IMR-90 (cell line): ENCODE results near the gene PAPSS2. TPM values are rescaled to one million over a fixed set of nuclear protein-coding genes. Genes with fewer than 3 reads are reported as not detected.

Experiments
- ATAC-seq: fragments of 200-7000 bp; cut with Tn5 transposase; 2 replicates; pipeline ENCODE4 v1.9.1; 2020; ENCODE audit warnings: low read depth, mild to moderate bottlenecking, moderate library complexity
- BruUV-seq: library from RNA; stranded (reverse); fragments of 400-500 nt; replicated peaks from 2 replicates; lab custom pipeline; 2021; lab: Mats Ljungman, UMichigan
- CTCF ChIA-PET: fragments of 300-600 bp; formaldehyde crosslinking; extraction: SDS; loops from one replicate; lab custom pipeline; 2021; ENCODE audit warnings: antibody characterized with exemption; lab: Yijun Ruan, JAX
- POLR2A ChIA-PET: fragments of 300-600 bp; sonication (Branson Sonifier 250); formaldehyde crosslinking; loops from one replicate; lab custom pipeline; 2022; ENCODE audit warnings: antibody characterized with exemption; ENCODE audit not compliant: unreplicated experiment; lab: Charles Lee
- DNase-seq: peaks from one replicate; pipeline ENCODE4 v3.0.0; 2013
- H2AFZ ChIP-seq: replicated peaks from 2 replicates; pipeline ENCODE3; 2013; ENCODE audit warnings: low read length, mild to moderate bottlenecking; ENCODE audit not compliant: poor library complexity
- H2AK5ac ChIP-seq: 2 replicates; pipeline ENCODE4 v1.6.1; 2013; ENCODE audit warnings: low read depth, low read length, inconsistent platforms
- H2AK9ac ChIP-seq: replicated peaks from 2 replicates; pipeline ENCODE3; 2013; ENCODE audit warnings: mild to moderate bottlenecking, low read depth, low read length, moderate library complexity; ENCODE audit not compliant: poor library complexity
- H2BK120ac ChIP-seq: 2 replicates; pipeline ENCODE4 v1.6.1; 2013; ENCODE audit warnings: low read depth, low read length, inconsistent platforms
- H2BK15ac ChIP-seq: 3 replicates; pipeline ENCODE4 v1.6.1; 2013; ENCODE audit warnings: low read depth, low read length, inconsistent platforms
- H2BK20ac ChIP-seq: 2 replicates; pipeline ENCODE4 v1.6.1; 2013; ENCODE audit warnings: low read depth, mild to moderate bottlenecking, inconsistent platforms, low read length, moderate library complexity
- H2BK5ac ChIP-seq: 2 replicates; pipeline ENCODE4 v1.6.1; 2013; ENCODE audit warnings: mild to moderate bottlenecking, low read depth, low read length, inconsistent platforms; ENCODE audit not compliant: poor library complexity, severe bottlenecking
- H3K14ac ChIP-seq: replicated peaks from 2 replicates; pipeline ENCODE4 v1.6.1; 2013; ENCODE audit warnings: low read depth, low read length, inconsistent platforms
- H3K18ac ChIP-seq: 2 replicates; pipeline ENCODE4 v1.6.1; 2013; ENCODE audit warnings: low read depth, low read length, control low read depth
- H3K23ac ChIP-seq: 2 replicates; pipeline ENCODE4 v1.6.1; 2013; ENCODE audit warnings: low read depth, low read length, inconsistent platforms
- H3K27ac ChIP-seq: 2 replicates; pipeline ENCODE4 v1.5.1; 2013; ENCODE audit warnings: mild to moderate bottlenecking, control low read depth, low read length; ENCODE audit not compliant: insufficient read depth
- H3K27me3 ChIP-seq: 2 replicates; pipeline ENCODE4 v1.6.1; 2013; ENCODE audit warnings: low read length; ENCODE audit not compliant: control insufficient read depth, insufficient read depth
- H3K36me3 ChIP-seq: 2 replicates; pipeline ENCODE4 v1.6.1; 2013; ENCODE audit warnings: low read length, mixed read lengths; ENCODE audit not compliant: control insufficient read depth, insufficient read depth
- H3K4ac ChIP-seq: 2 replicates; pipeline ENCODE4 v1.6.1; 2013; ENCODE audit warnings: low read depth, low read length, inconsistent platforms
- H3K4me1 ChIP-seq: 2 replicates; pipeline ENCODE4 v1.6.1; 2013; ENCODE audit warnings: low read length, mixed read lengths; ENCODE audit not compliant: control insufficient read depth, insufficient read depth
- H3K4me2 ChIP-seq: 2 replicates; pipeline ENCODE4 v1.6.1; 2013; ENCODE audit warnings: low read depth, mild to moderate bottlenecking, control low read depth, low read length, moderate library complexity
- H3K4me3 ChIP-seq: 2 replicates; pipeline ENCODE4 v1.5.1; 2013; ENCODE audit warnings: low read depth, mild to moderate bottlenecking, control low read depth, low read length, moderate library complexity; ENCODE audit not compliant: insufficient read depth
- H3K56ac ChIP-seq: 2 replicates; pipeline ENCODE4 v1.6.1; 2013; ENCODE audit warnings: low read length, inconsistent platforms; ENCODE audit not compliant: insufficient read depth; ENCODE audit errors: extremely low read depth
- H3K79me1 ChIP-seq, 2 experiments: 2 replicates each; pipeline ENCODE4 v1.6.1; 2013; ENCODE audit warnings: low read length in 2 of 2, inconsistent platforms in 1 of 2, low read depth in 1 of 2
- H3K9ac ChIP-seq: 2 replicates; pipeline ENCODE4 v1.6.1; 2013; ENCODE audit warnings: low read depth, low read length, control low read depth
- H3K9me1 ChIP-seq: 2 replicates; pipeline ENCODE4 v1.6.1; 2013; ENCODE audit warnings: low read length, inconsistent platforms; ENCODE audit not compliant: insufficient read depth
- H3K9me3 ChIP-seq: 2 replicates; pipeline ENCODE4 v1.6.1; 2013; ENCODE audit warnings: low read length; ENCODE audit not compliant: control insufficient read depth, insufficient read depth
- H4K20me1 ChIP-seq: 2 replicates; pipeline ENCODE4 v1.6.1; 2013; ENCODE audit warnings: low read length, inconsistent platforms; ENCODE audit not compliant: insufficient read depth
- H4K5ac ChIP-seq: 2 replicates; pipeline ENCODE4 v1.6.1; 2013; ENCODE audit warnings: mild to moderate bottlenecking, low read depth, low read length, control low read depth
- H4K8ac ChIP-seq, 2 experiments: 2 replicates each; pipeline ENCODE4 v1.6.1; 2013; ENCODE audit warnings: low read depth in 2 of 2, low read length in 2 of 2, control low read depth in 1 of 2, inconsistent platforms in 1 of 2
- H4K91ac ChIP-seq: 2 replicates; pipeline ENCODE4 v1.6.1; 2013; ENCODE audit warnings: low read depth, low read length, inconsistent platforms; ENCODE audit not compliant: insufficient read depth
- BHLHE40 ChIP-seq: fragments of 150-350 bp; IDR thresholded peaks from 2 replicates; pipeline ENCODE4 v1.6.1; 2016; ENCODE audit warnings: mild to moderate bottlenecking, low read depth, low read length
- CEBPB ChIP-seq: IDR thresholded peaks from 2 replicates; pipeline ENCODE4 v1.6.1; 2012; ENCODE audit warnings: low read depth, low read length, improper control_type of control experiment
- CHD1 ChIP-seq: IDR thresholded peaks from 2 replicates; pipeline ENCODE4 v1.6.1; 2012; ENCODE audit warnings: low read depth, low read length, improper control_type of control experiment
- FOS ChIP-seq: fragments of 150-350 bp; IDR thresholded peaks from 2 replicates; pipeline ENCODE4 v1.6.1; 2016; ENCODE audit warnings: low read depth, low read length
- MAFK ChIP-seq: IDR thresholded peaks from 2 replicates; pipeline ENCODE4 v1.6.1; 2012; ENCODE audit warnings: low read depth, low read length, improper control_type of control experiment
- MAZ ChIP-seq: IDR thresholded peaks from 2 replicates; pipeline ENCODE4 v1.6.1; 2012; ENCODE audit warnings: low read depth, mild to moderate bottlenecking, low read length, improper control_type of control experiment, moderate library complexity, borderline replicate concordance
- MXI1 ChIP-seq: IDR thresholded peaks from 2 replicates; pipeline ENCODE4 v1.6.1; 2012; ENCODE audit warnings: low read depth, mild to moderate bottlenecking, low read length, moderate library complexity, borderline replicate concordance
- NFE2L2 ChIP-seq: fragments of 150-350 bp; IDR thresholded peaks from 2 replicates; pipeline ENCODE4 v1.6.1; 2016; ENCODE audit warnings: low read depth, mild to moderate bottlenecking, low read length
- RAD21 ChIP-seq: IDR thresholded peaks from 2 replicates; pipeline ENCODE4 v1.6.1; 2012; ENCODE audit warnings: low read length, improper control_type of control experiment
- RFX5 ChIP-seq: IDR thresholded peaks from 2 replicates; pipeline ENCODE4 v1.8.0; 2012; ENCODE audit warnings: low read depth, mild to moderate bottlenecking, low read length, moderate library complexity
- SMC3 ChIP-seq: fragments of 150-350 bp; IDR thresholded peaks from 2 replicates; pipeline ENCODE4 v1.6.1; 2016; ENCODE audit warnings: low read depth, mild to moderate bottlenecking, antibody characterized with exemption, low read length, moderate library complexity
- WGBS, 2 experiments: methylation state at CpG; one replicate each; pipeline versions ENCODE4 v1.1.5 to v1.1.7; 2013; ENCODE audit warnings: missing lambda C conversion rate in 2 of 2; ENCODE audit not compliant: insufficient read length in 1 of 2; ENCODE audit errors: extremely low coverage in 2 of 2; 5-methylcytosine and 5-hydroxymethylcytosine counted together
- dilution Hi-C: fragments of 300-500 bp; cut with HindIII; formaldehyde crosslinking; loops from one replicate; pipeline ENCODE4 v1.14.3; 2018; ENCODE audit warnings: low sequenced_read_pairs; ENCODE audit not compliant: unreplicated experiment
- in situ Hi-C: fragments of 300-500 bp; cut with MboI; formaldehyde crosslinking; loops from 3 replicates; pipeline ENCODE4 v1.14.3; 2019; ENCODE audit warnings: low sequenced_read_pairs, inconsistent platforms, mixed read lengths
- intact Hi-C: fragments of 100-400 bp; cut with micrococcal nuclease; formaldehyde crosslinking; loops from 2 replicates; pipeline ENCODE4 v1.10.0; 2022
- polyA plus RNA-seq, 3 experiments: library from polyadenylated mRNA; depleted of rRNA; stranded (reverse); fragments of >200 nt; gene quantifications; 2 replicates each; pipeline ENCODE4 v1.2.3, GENCODE V29; 2012; ENCODE audit warnings: low replicate concordance in 1 of 3
- total RNA-seq: library from RNA; depleted of rRNA; stranded (reverse); fragments of >200 nt; gene quantifications from 2 replicates; pipeline ENCODE4 v1.2.3, GENCODE V29; 2012
- TF ChIP-seq, protein P1 (sequence below): conservative IDR thresholded peaks from 2 replicates; pipeline ENCODE4 v1.5.1; 2012; ENCODE audit warnings: mild to moderate bottlenecking, low read depth, low read length, improper control_type of control experiment
- TF ChIP-seq, protein P2 (sequence below): fragments of 150-350 bp; IDR thresholded peaks from 2 replicates; pipeline ENCODE4 v1.6.1; 2017; ENCODE audit warnings: mild to moderate bottlenecking, antibody characterized with exemption, low read length, low read depth
- TF ChIP-seq, protein P3 (sequence below): fragments of 150-350 bp; IDR thresholded peaks from 2 replicates; pipeline ENCODE4 v1.6.1; 2016; ENCODE audit warnings: low read depth, mild to moderate bottlenecking, low read length, moderate library complexity, borderline replicate concordance

PAPSS2 gene
- total and polyA plus RNA-seq, 2 of the 4 experiments (the other 2 are of a cell fraction) = 55.0 to 63.3 TPM

DNA sequence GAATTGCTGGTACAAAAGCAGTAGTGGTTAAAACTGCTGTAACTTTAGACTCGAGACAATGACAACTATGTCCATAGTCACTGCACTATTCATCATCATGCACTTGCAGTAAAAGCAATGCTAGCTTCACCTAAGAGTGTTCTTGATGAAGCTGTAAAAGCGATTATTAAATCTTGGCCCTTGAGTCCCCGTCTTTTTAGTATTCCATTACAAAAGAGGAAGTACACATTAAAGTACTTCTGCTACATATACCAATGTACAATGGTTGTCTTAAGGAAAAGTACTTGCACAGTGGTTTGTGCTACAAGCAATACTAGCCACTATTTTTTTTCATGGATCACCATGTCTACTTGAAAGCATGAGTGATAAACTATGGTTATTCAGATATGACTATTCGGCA is 80.0 kb downstream of the PAPSS2 start:
- Histone ChIP-seq H3K4me2 (no peak overlapping the region), H2AK9ac (no peak overlapping the region), H2AK5ac (no peak overlapping the region), H3K9ac (no peak overlapping the region), H4K20me1 (no peaks in the 10 kb centered on the region), H2BK20ac (no peak overlapping the region), H3K27me3 (no peaks in the 10 kb centered on the region), H3K56ac (no peak overlapping the region), H2BK120ac (no peak overlapping the region), H3K36me3 (peaks cover 8% of the 10 kb centered on the region), H3K4me1 (peaks cover 4% of the 10 kb centered on the region; the same call in 1 of the 2 replicates), H3K14ac (no peak overlapping the region), H3K9me1 (no peaks in the 10 kb centered on the region), H2BK5ac (no peak overlapping the region), H4K8ac (no peak overlapping the region), H2AFZ (no peak overlapping the region), H2BK15ac (no peak overlapping the region), H3K18ac (no peak overlapping the region), H3K79me1 (peaks cover 0 to 2% of the 10 kb centered on the region in 2 experiments; a peak in 1 of 4 replicates), H4K91ac (no peak overlapping the region), H4K5ac (no peak overlapping the region), H3K4me3 (no peak overlapping the region), H3K27ac (no peak overlapping the region), H3K4ac (no peak overlapping the region), H3K9me3 (no peaks in the 10 kb centered on the region), H3K23ac (no peak overlapping the region)
- dilution Hi-C loops (no loop called here), in situ Hi-C loops (loop anchor here (10.0 kb wide), 1 partner anchor 195 kb away; no protein-coding TSS in a partner anchor), intact Hi-C loops (no loop called here)
- TF ChIP-seq CHD1 (no peak), FOS (no peak), RAD21 (no peak), SMC3 (no peak), MAZ (no peak), MAFK (no peak), BHLHE40 (no peak), RFX5 (no peak), MXI1 (no peak), NFE2L2 (no peak), CEBPB (no peak)
- TF ChIP-seq, protein P1, sequence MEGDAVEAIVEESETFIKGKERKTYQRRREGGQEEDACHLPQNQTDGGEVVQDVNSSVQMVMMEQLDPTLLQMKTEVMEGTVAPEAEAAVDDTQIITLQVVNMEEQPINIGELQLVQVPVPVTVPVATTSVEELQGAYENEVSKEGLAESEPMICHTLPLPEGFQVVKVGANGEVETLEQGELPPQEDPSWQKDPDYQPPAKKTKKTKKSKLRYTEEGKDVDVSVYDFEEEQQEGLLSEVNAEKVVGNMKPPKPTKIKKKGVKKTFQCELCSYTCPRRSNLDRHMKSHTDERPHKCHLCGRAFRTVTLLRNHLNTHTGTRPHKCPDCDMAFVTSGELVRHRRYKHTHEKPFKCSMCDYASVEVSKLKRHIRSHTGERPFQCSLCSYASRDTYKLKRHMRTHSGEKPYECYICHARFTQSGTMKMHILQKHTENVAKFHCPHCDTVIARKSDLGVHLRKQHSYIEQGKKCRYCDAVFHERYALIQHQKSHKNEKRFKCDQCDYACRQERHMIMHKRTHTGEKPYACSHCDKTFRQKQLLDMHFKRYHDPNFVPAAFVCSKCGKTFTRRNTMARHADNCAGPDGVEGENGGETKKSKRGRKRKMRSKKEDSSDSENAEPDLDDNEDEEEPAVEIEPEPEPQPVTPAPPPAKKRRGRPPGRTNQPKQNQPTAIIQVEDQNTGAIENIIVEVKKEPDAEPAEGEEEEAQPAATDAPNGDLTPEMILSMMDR = no peak
- TF ChIP-seq, protein P2, sequence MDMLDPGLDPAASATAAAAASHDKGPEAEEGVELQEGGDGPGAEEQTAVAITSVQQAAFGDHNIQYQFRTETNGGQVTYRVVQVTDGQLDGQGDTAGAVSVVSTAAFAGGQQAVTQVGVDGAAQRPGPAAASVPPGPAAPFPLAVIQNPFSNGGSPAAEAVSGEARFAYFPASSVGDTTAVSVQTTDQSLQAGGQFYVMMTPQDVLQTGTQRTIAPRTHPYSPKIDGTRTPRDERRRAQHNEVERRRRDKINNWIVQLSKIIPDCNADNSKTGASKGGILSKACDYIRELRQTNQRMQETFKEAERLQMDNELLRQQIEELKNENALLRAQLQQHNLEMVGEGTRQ = no peak
- TF ChIP-seq, protein P3, sequence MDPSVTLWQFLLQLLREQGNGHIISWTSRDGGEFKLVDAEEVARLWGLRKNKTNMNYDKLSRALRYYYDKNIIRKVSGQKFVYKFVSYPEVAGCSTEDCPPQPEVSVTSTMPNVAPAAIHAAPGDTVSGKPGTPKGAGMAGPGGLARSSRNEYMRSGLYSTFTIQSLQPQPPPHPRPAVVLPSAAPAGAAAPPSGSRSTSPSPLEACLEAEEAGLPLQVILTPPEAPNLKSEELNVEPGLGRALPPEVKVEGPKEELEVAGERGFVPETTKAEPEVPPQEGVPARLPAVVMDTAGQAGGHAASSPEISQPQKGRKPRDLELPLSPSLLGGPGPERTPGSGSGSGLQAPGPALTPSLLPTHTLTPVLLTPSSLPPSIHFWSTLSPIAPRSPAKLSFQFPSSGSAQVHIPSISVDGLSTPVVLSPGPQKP = no peak
- no CpG with 5 or more reads among the region's 4 CpGs for WGBS, 2 experiments
- CTCF ChIA-PET = interaction anchor here (0.6 to 1.2 kb wide), 2 partner anchors 83 to 130 kb away, joined by 3 read pairs; no protein-coding TSS in a partner anchor
- ATAC-seq (no peak), DNase-seq (no peak)
- POLR2A ChIA-PET = no interaction called here
- BruUV-seq = no TSS peak
